Stimulated activated CD4-positive, alpha-beta T cell treated with anti-CD3 and anti-CD28 coated beads, Interleukin-1b, Interleukin-23, amount 100 ng/mL, for 4 hours (primary cell): ENCODE measurements around the gene LRRC3.

ENCODE experiments used
- DNase-seq, 2 donors: peaks; one replicate each; pipeline ENCODE4 v3.0.0-alpha.2; 2020; ENCODE audit warnings: low read depth in 2 of 2

Gene LRRC3

GRCh38 chr21:44423941-44424607 lies 31.2 kb upstream of the LRRC3 start:
- no peak for DNase-seq

- no peak for DNase-seq
These were observed 30.6 kb upstream of the LRRC3 start for GRCh38 chr21:44424608-44425306.

GRCh38 chr21:44425307-44425894 lies 29.9 kb upstream of the LRRC3 start:
- DNase-seq: no peak

GRCh38 chr21:44425895-44426662 lies 29.2 kb upstream of the LRRC3 start:
- no peak for DNase-seq

- no peak for DNase-seq
These were observed 28.6 kb upstream of the LRRC3 start for GRCh38 chr21:44426663-44427191.

GRCh38 chr21:44427241-44428120 lies 27.8 kb upstream of the LRRC3 start:
- DNase-seq: no peak

- DNase-seq: no peak
These were observed 26.9 kb upstream of the LRRC3 start for GRCh38 chr21:44428281-44428960.

- DNase-seq: no peak
These were observed 25.4 kb upstream of the LRRC3 start for GRCh38 chr21:44429894-44430293.

GRCh38 chr21:44431300-44431699 lies 24.0 kb upstream of the LRRC3 start:
- DNase-seq: no peak

GRCh38 chr21:44432841-44433790 lies 22.2 kb upstream of the LRRC3 start:
- no peak for DNase-seq

- no peak for DNase-seq
These were observed 21.3 kb upstream of the LRRC3 start for GRCh38 chr21:44433791-44434567.

GRCh38 chr21:44434568-44434925 lies 20.8 kb upstream of the LRRC3 start:
- no peak for DNase-seq

GRCh38 chr21:44434936-44435635 lies 20.2 kb upstream of the LRRC3 start:
- DNase-seq: no peak

GRCh38 chr21:44436111-44436611 lies 19.1 kb upstream of the LRRC3 start:
- DNase-seq: no peak

- DNase-seq: no peak
These were observed 18.4 kb upstream of the LRRC3 start for GRCh38 chr21:44436958-44437357.

GRCh38 chr21:44437371-44437695 lies 18.0 kb upstream of the LRRC3 start:
- no peak for DNase-seq

GRCh38 chr21:44437696-44438431 lies 17.4 kb upstream of the LRRC3 start:
- no peak for DNase-seq
